ENCODE data around the gene RBKS. TPM values are rescaled to one million over a fixed set of nuclear protein-coding genes. Genes with fewer than 3 reads are reported as not detected.

The RBKS gene
- total RNA-seq, 2 experiments from 2014 or later: 7.2 to 8.9 TPM

DNA sequence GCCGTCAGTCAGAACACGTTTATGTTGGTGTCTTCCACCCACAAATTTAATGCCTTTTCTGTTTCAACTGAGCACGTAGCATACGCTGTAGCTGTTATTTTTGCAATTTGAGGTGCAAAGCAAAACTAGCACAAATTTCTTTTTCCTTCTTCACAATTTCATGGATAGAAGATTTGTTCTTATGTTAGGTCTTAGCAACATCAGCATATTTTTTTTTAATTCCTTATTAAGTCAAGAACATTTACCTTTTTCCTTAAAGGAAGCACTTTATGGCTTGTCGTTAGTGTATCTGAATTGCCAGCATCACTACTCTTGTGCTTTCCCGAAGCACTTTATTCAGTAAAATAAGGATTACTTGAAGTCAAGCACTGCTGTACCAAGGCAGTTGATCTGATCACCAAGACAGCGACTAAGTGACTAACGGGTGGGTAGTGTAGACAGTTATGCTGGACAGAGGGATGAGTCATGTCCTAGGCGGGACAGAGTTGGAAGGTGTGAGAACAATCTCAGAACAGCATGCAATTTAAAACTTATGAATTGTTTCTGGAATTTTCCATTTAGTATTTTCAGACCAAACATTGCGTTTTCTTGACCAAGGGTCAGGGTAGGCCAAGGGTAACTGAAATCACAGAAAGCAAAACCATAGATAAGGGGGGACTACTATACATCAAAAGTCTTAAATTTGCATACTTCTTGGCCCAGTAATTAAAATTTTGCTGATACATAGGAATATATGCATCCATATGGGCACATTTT, 13.6 kb upstream of the RBKS start:
- ChIA-PET POLR2A (interaction anchor here (2.4 kb wide), 1 partner anchor 13 kb away, joined by 6 read pairs; the partner anchor contains the start of genes BABAM2 and RBKS), CTCF (no interaction called here)
- H3K9me3 Mint-ChIP-seq: peaks cover 2% of the 10 kb centered on the region
- H3K4me1 Mint-ChIP-seq (ENCODE audit: low read depth): peaks cover 77% of the 10 kb centered on the region
- DNase-seq (peak; percentile 50), ATAC-seq (peak; percentile 44)
- H3K27me3 Mint-ChIP-seq: no peaks in the 10 kb centered on the region
- peak overlapping the region; percentile 93 for H3K27ac Mint-ChIP-seq
- H3K36me3 Mint-ChIP-seq (ENCODE audit: low read depth): peaks cover 70% of the 10 kb centered on the region
- TF ChIP-seq, protein P1, sequence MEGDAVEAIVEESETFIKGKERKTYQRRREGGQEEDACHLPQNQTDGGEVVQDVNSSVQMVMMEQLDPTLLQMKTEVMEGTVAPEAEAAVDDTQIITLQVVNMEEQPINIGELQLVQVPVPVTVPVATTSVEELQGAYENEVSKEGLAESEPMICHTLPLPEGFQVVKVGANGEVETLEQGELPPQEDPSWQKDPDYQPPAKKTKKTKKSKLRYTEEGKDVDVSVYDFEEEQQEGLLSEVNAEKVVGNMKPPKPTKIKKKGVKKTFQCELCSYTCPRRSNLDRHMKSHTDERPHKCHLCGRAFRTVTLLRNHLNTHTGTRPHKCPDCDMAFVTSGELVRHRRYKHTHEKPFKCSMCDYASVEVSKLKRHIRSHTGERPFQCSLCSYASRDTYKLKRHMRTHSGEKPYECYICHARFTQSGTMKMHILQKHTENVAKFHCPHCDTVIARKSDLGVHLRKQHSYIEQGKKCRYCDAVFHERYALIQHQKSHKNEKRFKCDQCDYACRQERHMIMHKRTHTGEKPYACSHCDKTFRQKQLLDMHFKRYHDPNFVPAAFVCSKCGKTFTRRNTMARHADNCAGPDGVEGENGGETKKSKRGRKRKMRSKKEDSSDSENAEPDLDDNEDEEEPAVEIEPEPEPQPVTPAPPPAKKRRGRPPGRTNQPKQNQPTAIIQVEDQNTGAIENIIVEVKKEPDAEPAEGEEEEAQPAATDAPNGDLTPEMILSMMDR (IDR thresholded peaks at IDR 0.05): no peak
- intact Hi-C loops (cut with micrococcal nuclease): loop anchor here (2.0 kb wide), 1 partner anchor 51 kb away; no protein-coding TSS in a partner anchor
- H3K4me3 Mint-ChIP-seq: no peak overlapping the region

DNA sequence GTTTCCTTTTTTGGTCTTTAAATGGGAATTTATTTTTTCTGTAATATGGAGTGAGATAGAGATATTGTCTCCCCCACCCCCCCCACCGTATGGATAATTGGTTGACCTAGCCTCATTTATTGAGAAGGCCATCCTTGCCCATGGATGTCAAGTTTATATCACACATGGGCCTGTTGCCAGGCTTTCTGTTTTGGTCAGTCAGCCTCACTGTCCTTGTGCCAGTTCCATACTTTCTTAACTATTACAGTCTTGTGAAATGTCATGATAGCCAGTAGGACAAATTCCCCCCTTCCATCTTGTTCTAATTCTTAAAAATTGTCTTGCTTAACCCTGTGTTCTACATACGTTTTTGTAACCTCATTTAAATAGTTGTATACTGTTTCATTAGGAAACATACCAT, 12.8 kb upstream of the RBKS start:
- no peaks in the 10 kb centered on the region for H3K27me3 Mint-ChIP-seq
- ChIA-PET CTCF (no interaction called here), POLR2A (interaction anchor here (0.7 to 2.4 kb wide), 2 partner anchors 13 to 59 kb away, joined by 3 to 6 read pairs; partner anchors contain the start of genes BABAM2 and RBKS)
- H3K27ac Mint-ChIP-seq: peak overlapping the region; percentile 93
- peaks cover 80% of the 10 kb centered on the region for H3K4me1 Mint-ChIP-seq (ENCODE audit: low read depth)
- TF ChIP-seq, protein P1 (IDR thresholded peaks at IDR 0.05): no peak
- peaks cover 2% of the 10 kb centered on the region for H3K9me3 Mint-ChIP-seq
- no peak overlapping the region for H3K4me3 Mint-ChIP-seq
- intact Hi-C loops (cut with micrococcal nuclease): loop anchor here (2.0 kb wide), 1 partner anchor 52 kb away; no protein-coding TSS in a partner anchor
- peaks cover 71% of the 10 kb centered on the region for H3K36me3 Mint-ChIP-seq (ENCODE audit: low read depth)
- ATAC-seq: no peak
- no peak for DNase-seq

DNA sequence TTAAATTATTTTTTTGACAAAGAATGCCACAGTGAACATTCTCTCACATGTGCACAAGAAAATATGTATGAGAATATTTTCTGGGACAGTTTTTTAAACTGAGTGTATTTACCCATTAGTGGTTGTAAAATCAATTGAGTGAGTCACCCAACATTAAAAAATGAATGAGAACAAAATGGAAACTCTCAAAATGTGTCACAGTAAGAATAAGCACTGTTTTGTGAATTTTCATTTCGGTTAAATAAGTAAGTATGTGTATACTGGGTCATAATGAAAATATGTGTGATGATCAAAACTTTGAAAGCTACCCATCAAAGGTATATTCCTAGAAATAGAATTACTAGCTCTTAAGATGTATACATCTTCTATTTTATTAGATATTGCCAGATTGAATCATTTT, 11.9 kb upstream of the RBKS start:
- intact Hi-C loops (cut with micrococcal nuclease): loop anchor here (2.0 kb wide), 1 partner anchor 53 kb away; no protein-coding TSS in a partner anchor
- Mint-ChIP-seq H3K27ac (peak overlapping the region; percentile 93), H3K9me3 (peaks cover 2% of the 10 kb centered on the region), H3K4me3 (peak overlapping the region; percentile 49), H3K27me3 (no peaks in the 10 kb centered on the region), H3K4me1 (ENCODE audit: low read depth) (peaks cover 83% of the 10 kb centered on the region), H3K36me3 (ENCODE audit: low read depth) (peaks cover 74% of the 10 kb centered on the region)
- ChIA-PET CTCF (interaction anchor here (1.5 kb wide), 1 partner anchor 10 kb away, joined by 5 read pairs; no protein-coding TSS in a partner anchor), POLR2A (interaction anchor here (0.7 to 1.1 kb wide), 3 partner anchors 13 to 62 kb away, joined by 3 read pairs; no protein-coding TSS in a partner anchor)
- ATAC-seq (peak; percentile 72), DNase-seq (no peak)
- TF ChIP-seq, protein P1 (IDR thresholded peaks at IDR 0.05): no peak

DNA sequence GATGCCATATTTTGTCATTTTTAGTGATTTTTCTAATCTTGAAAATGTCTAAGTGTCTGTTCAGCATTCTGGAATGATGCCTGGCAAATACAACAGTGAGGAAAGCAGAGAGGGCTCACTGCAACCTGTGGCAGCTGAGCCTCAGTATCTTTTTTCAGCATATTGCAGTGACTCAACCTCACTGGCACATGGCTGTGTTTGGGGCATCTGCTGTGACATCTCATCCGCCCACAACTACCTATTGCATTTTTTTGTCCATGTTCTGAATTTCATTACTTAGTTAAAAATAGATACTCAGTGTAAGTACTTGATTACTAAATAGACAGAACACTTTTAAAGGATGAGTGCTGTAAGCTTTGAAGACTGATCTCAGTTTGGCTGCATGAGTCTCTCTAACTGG, 11.0 kb upstream of the RBKS start:
- Mint-ChIP-seq H3K4me3 (peak overlapping the region; percentile 18), H3K36me3 (ENCODE audit: low read depth) (peaks cover 75% of the 10 kb centered on the region), H3K27ac (peak overlapping the region; percentile 93), H3K4me1 (ENCODE audit: low read depth) (peaks cover 83% of the 10 kb centered on the region), H3K9me3 (peaks cover 2% of the 10 kb centered on the region), H3K27me3 (no peaks in the 10 kb centered on the region)
- POLR2A ChIA-PET: interaction anchor here (1.0 to 1.1 kb wide), 3 partner anchors 8 to 14 kb away, joined by 3 to 4 read pairs (median 3); no protein-coding TSS in a partner anchor
- TF ChIP-seq, protein P1 (IDR thresholded peaks at IDR 0.05): no peak
- intact Hi-C loops (cut with micrococcal nuclease): no loop called here
- DNase-seq (peak; percentile 71), ATAC-seq (peak; percentile 70)
- CTCF ChIA-PET: interaction anchor here (1.5 kb wide), 1 partner anchor 9 kb away, joined by 5 read pairs; no protein-coding TSS in a partner anchor

DNA sequence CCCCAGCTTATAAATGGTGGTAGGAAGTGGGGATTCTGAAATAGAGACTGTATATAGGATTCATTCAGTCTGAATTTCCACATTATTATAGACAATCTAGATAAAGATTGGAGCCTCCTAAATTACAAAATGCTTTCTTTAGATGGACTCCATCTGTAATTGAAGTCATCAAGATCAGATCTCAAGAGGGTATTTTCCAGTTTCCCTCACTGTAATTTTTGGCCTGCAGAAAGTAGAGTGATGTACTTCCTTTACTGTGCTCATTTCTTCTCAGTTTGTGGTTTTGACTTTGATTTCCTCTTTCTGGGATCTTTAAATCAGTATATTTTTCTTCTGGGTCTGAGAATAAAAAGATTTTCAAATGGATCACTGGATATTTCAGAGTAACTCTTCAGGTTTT, 7.5 kb upstream of the RBKS start:
- TF ChIP-seq, protein P1 (IDR thresholded peaks at IDR 0.05): no peak
- ChIA-PET POLR2A (no interaction called here), CTCF (no interaction called here)
- peaks cover 82% of the 10 kb centered on the region for H3K4me1 Mint-ChIP-seq (ENCODE audit: low read depth)
- intact Hi-C loops (cut with micrococcal nuclease): no loop called here
- DNase-seq: no peak
- peak overlapping the region; percentile 73 for H3K27ac Mint-ChIP-seq
- peaks cover 68% of the 10 kb centered on the region for H3K36me3 Mint-ChIP-seq (ENCODE audit: low read depth)
- no peak for ATAC-seq
- no peaks in the 10 kb centered on the region for H3K27me3 Mint-ChIP-seq
- H3K9me3 Mint-ChIP-seq: no peaks in the 10 kb centered on the region
- H3K4me3 Mint-ChIP-seq: no peak overlapping the region

All from activated CD8-positive, alpha-beta T cell treated with anti-CD3 and anti-CD28 coated beads for 36 hours (primary cell).